ENCODE measurements around the gene HERPUD1. TPM values are rescaled to one million over a fixed set of nuclear protein-coding genes. Genes with fewer than 3 reads are reported as not detected.

The HERPUD1 gene
- polyA plus RNA-seq, 2 of the 4 experiments (the other 2 are of a cell fraction), result 65.8 to 140 TPM

- no peaks in the 10 kb centered on the region for H3K9me3 ChIP-seq
- ChIA-PET POLR2A (interaction anchor here (1.6 kb wide), 1 partner anchor 15 kb away, joined by 3 read pairs; no protein-coding TSS in a partner anchor), CTCF (interaction anchor here (1.2 to 2.3 kb wide), 3 partner anchors 16 to 125 kb away, joined by 3 to 6 read pairs (median 5); no protein-coding TSS in a partner anchor)
- H3K4me2 ChIP-seq, result no peak overlapping the region
- FAIRE-seq, result no peak
- H3K27ac ChIP-seq, result no peak overlapping the region
- no peak for DNase-seq (ENCODE audit: low read depth in 1 of 2, low spot score in 1 of 2)
- TF ChIP-seq JUN (IDR thresholded peaks at IDR 0.05), result no peak
- TF ChIP-seq FOXS1 (CRISPR knock-in tag; IDR thresholded peaks at IDR 0.05), result no peak
- TF ChIP-seq REST (IDR thresholded peaks at IDR 0.05), result no peak
- no peak for TF ChIP-seq JUNB (IDR thresholded peaks at IDR 0.05)
- TF ChIP-seq PBX3 (IDR thresholded peaks at IDR 0.05), result no peak
- TF ChIP-seq NFE2L2 (conservative IDR thresholded peaks at IDR 0.05; ENCODE audit: low read length), result no peak
- no peak for TF ChIP-seq ZC3H11A (IDR thresholded peaks at IDR 0.05)
- no peak for TF ChIP-seq CEBPB (IDR thresholded peaks at IDR 0.05)
- TF ChIP-seq ESRRA (IDR thresholded peaks at IDR 0.05; ENCODE audit: borderline replicate concordance, low read length), result no peak
- TF ChIP-seq ZFP36 (IDR thresholded peaks at IDR 0.05; ENCODE audit: borderline replicate concordance, partially characterized antibody), result no peak
- TF ChIP-seq, protein P1, sequence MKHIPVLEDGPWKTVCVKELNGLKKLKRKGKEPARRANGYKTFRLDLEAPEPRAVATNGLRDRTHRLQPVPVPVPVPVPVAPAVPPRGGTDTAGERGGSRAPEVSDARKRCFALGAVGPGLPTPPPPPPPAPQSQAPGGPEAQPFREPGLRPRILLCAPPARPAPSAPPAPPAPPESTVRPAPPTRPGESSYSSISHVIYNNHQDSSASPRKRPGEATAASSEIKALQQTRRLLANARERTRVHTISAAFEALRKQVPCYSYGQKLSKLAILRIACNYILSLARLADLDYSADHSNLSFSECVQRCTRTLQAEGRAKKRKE (CRISPR knock-in tag; IDR thresholded peaks at IDR 0.05; ENCODE audit: low read depth), result no peak
- 0 out of 6 replicates have a peak, but pooled peaks of 1 of the 2 experiments have one; percentile 34 for ATAC-seq
- H3K4me1 ChIP-seq, result no peaks in the 10 kb centered on the region
- H3K4me3 ChIP-seq, result no peak overlapping the region
- 72% methylated on average over 12 of the region's 12 CpGs for WGBS (ENCODE audit: missing lambda C conversion rate)
Measured at GRCh38 chr16:56918467-56919012, 13.4 kb upstream of the HERPUD1 start.

- CTCF ChIA-PET, result interaction anchor here (1.5 to 2.3 kb wide), 2 partner anchors 17 to 126 kb away, joined by 3 to 5 read pairs; no protein-coding TSS in a partner anchor
- Histone ChIP-seq H3K9me3 (no peaks in the 10 kb centered on the region), H3K4me2 (no peak overlapping the region), H3K4me3 (no peak overlapping the region), H3K27ac (no peak overlapping the region), H3K4me1 (no peaks in the 10 kb centered on the region)
- WGBS (ENCODE audit: missing lambda C conversion rate), result 68% methylated on average over 11 of the region's 11 CpGs
- DNase-seq (ENCODE audit: low read depth in 1 of 2, low spot score in 1 of 2), result no peak
- no peak for TF ChIP-seq EP300 (IDR thresholded peaks at IDR 0.05)
- TF ChIP-seq KDM5A (IDR thresholded peaks at IDR 0.05), result no peak
- TF ChIP-seq, protein P2, sequence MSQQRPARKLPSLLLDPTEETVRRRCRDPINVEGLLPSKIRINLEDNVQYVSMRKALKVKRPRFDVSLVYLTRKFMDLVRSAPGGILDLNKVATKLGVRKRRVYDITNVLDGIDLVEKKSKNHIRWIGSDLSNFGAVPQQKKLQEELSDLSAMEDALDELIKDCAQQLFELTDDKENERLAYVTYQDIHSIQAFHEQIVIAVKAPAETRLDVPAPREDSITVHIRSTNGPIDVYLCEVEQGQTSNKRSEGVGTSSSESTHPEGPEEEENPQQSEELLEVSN (IDR thresholded peaks at IDR 0.05; ENCODE audit: borderline replicate concordance, low read depth), result no peak
- peak; percentile 7 for TF ChIP-seq MAFK (IDR thresholded peaks at IDR 0.05; ENCODE audit: partially characterized antibody)
- TF ChIP-seq FOXS1 (CRISPR knock-in tag; IDR thresholded peaks at IDR 0.05), result no peak
- TF ChIP-seq RFX5 (IDR thresholded peaks at IDR 0.05), result no peak
- POLR2A ChIA-PET, result interaction anchor here (1.6 to 2.5 kb wide), 2 partner anchors 13 to 14 kb away, joined by 3 to 12 read pairs; partner anchors contain the start of gene HERPUD1
- no peak for FAIRE-seq
- ATAC-seq, result no peak
Measured at GRCh38 chr16:56919099-56919800, 12.7 kb upstream of the HERPUD1 start.
